Gastrocnemius medialis (tissue), 4 donors: Measurements from ENCODE around the gene GRIK3. TPM values are rescaled to one million over a fixed set of nuclear protein-coding genes. Genes with fewer than 3 reads are reported as not detected.

Experiments used
- ATAC-seq, 2 donors: fragments of 150-250 bp; one replicate each; pipeline ENCODE4 v1.9.1; 2016
- DNase-seq, 2 donors: peaks; one replicate each; pipeline ENCODE4 v3.0.0-alpha.2; 2019
- H3K27ac ChIP-seq, 4 donors: fragments of 200-600 bp; sonication (generic); 1 replicate in 1 of 4; 2 replicates in 3 of 4; pipeline ENCODE4 v1.5.1; 2016 to 2018; ENCODE audit warnings: mild to moderate bottlenecking in 2 of 4, moderate library complexity in 1 of 4
- H3K27me3 ChIP-seq, 3 donors: fragments of 200-600 bp; sonication (generic) in 2 of 3; 1 replicate in 1 of 3; 2 replicates in 2 of 3; pipeline versions ENCODE4 v1.5.1 to v1.6.0; 2016 to 2019; ENCODE audit warnings: mild to moderate bottlenecking in 1 of 3, moderate library complexity in 1 of 3
- H3K36me3 ChIP-seq, 2 donors: fragments of 200-600 bp; sonication (generic) in 1 of 2; one replicate each; pipeline ENCODE4 v1.5.1; 2017 to 2018
- H3K4me1 ChIP-seq, 2 donors: fragments of 200-600 bp; sonication (generic) in 1 of 2; one replicate each; pipeline ENCODE4 v1.5.1; 2016 to 2017; ENCODE audit warnings: mild to moderate bottlenecking in 2 of 2
- H3K4me3 ChIP-seq, 4 donors: fragments of 200-600 bp; sonication (generic) in 3 of 4; 1 replicate in 1 of 4; 2 replicates in 3 of 4; pipeline ENCODE4 v1.5.1; 2016 to 2019; ENCODE audit warnings: mild to moderate bottlenecking in 2 of 4
- H3K9me3 ChIP-seq, 3 donors: fragments of 200-600 bp; sonication (generic) in 2 of 3; 1 replicate in 1 of 3; 2 replicates in 2 of 3; pipeline ENCODE4 v1.5.1; 2016 to 2019
- CTCF ChIP-seq, 5 experiments: fragments of 450-650 bp in 3 of 5; fragments of 200-600 bp in 2 of 5; sonication (generic) in 2 of 5; IDR thresholded peaks in 4 of 5; conservative IDR thresholded peaks in 1 of 5; 1 replicate in 4 of 5; 2 replicates in 1 of 5; pipeline ENCODE4 v1.5.1; 2016 to 2019; ENCODE audit warnings: antibody characterized with exemption in 5 of 5, mild to moderate bottlenecking in 3 of 5, moderate library complexity in 3 of 5
- POLR2A ChIP-seq, 2 donors: fragments of 450-650 bp; IDR thresholded peaks; one replicate each; pipeline ENCODE4 v1.6.1; 2017; ENCODE audit warnings: antibody characterized with exemption in 2 of 2, mild to moderate bottlenecking in 2 of 2, moderate library complexity in 2 of 2
- in situ Hi-C, 4 donors: fragments of 200-750 bp; cut with MboI; loops; one replicate each; pipeline versions ENCODE4 v1.15.0 to v1.8.0; 2017; ENCODE audit warnings: low sequenced_read_pairs in 4 of 4
- intact Hi-C: fragments of 100-400 bp; cut with DNase I; formaldehyde crosslinking; loops from one replicate; pipeline ENCODE4 v1.15.1; 2023; ENCODE audit warnings: low total_unique reads
- total RNA-seq, 4 donors: library from RNA; depleted of rRNA; stranded (reverse); fragments of >200 nt; gene quantifications; one replicate each; pipeline versions ENCODE4 v1.1.0 to v1.2.3, GENCODE V29; 2016

Gene GRIK3
- total RNA-seq, 4 donors from 2014 or later: 0.13 to 0.22 (median 0.13) TPM; not detected in 1

- DNase-seq (no peak), ATAC-seq (no peak)
- TF ChIP-seq CTCF (IDR thresholded peaks at IDR 0.05 in 4 of 5, conservative IDR thresholded peaks at IDR 0.05 in 1 of 5) (no peak), POLR2A (IDR thresholded peaks at IDR 0.05) (no peak)
- Histone ChIP-seq H3K36me3 (no peaks in the 10 kb centered on the region), H3K9me3 (no peaks in the 10 kb centered on the region), H3K27me3 (peaks cover 0 to 4% (median 3%) of the 10 kb centered on the region in 3 donors), H3K4me3 (no peak overlapping the region), H3K27ac (no peak overlapping the region), H3K4me1 (no peaks in the 10 kb centered on the region)
- intact Hi-C loops (no loop called here), in situ Hi-C loops (no loop called here)
Measured at GRCh38 chr1:36950604-36951291, 83.6 kb downstream of the GRIK3 start.

GRCh38 chr1:36948606-36949005 is 85.7 kb downstream of the GRIK3 start:
- peaks cover 0 to 3% (median under 1%) of the 10 kb centered on the region in 3 donors for H3K27me3 ChIP-seq
- DNase-seq (no peak), ATAC-seq (no peak)
- intact Hi-C loops: no loop called here
- no peak overlapping the region for H3K27ac ChIP-seq
- no peaks in the 10 kb centered on the region for H3K4me1 ChIP-seq
- no peaks in the 10 kb centered on the region for H3K9me3 ChIP-seq
- H3K36me3 ChIP-seq: no peaks in the 10 kb centered on the region
- TF ChIP-seq POLR2A (IDR thresholded peaks at IDR 0.05) (no peak), CTCF (IDR thresholded peaks at IDR 0.05 in 4 of 5, conservative IDR thresholded peaks at IDR 0.05 in 1 of 5) (no peak)
- in situ Hi-C loops: no loop called here
- no peak overlapping the region for H3K4me3 ChIP-seq

GRCh38 chr1:36948147-36948546 is 86.2 kb downstream of the GRIK3 start:
- in situ Hi-C loops: no loop called here
- intact Hi-C loops: no loop called here
- H3K27ac ChIP-seq: no peak overlapping the region
- H3K27me3 ChIP-seq: peaks cover 0 to 3% (median 0%) of the 10 kb centered on the region in 3 donors
- H3K4me1 ChIP-seq: no peaks in the 10 kb centered on the region
- TF ChIP-seq CTCF (IDR thresholded peaks at IDR 0.05 in 4 of 5, conservative IDR thresholded peaks at IDR 0.05 in 1 of 5) (no peak), POLR2A (IDR thresholded peaks at IDR 0.05) (no peak)
- no peak for DNase-seq
- no peak for ATAC-seq
- H3K9me3 ChIP-seq: no peaks in the 10 kb centered on the region
- H3K36me3 ChIP-seq: no peaks in the 10 kb centered on the region
- H3K4me3 ChIP-seq: no peak overlapping the region

GRCh38 chr1:36947384-36947783 is 86.9 kb downstream of the GRIK3 start:
- Histone ChIP-seq H3K4me1 (no peaks in the 10 kb centered on the region), H3K9me3 (no peaks in the 10 kb centered on the region), H3K27me3 (peaks cover 0 to 3% (median 0%) of the 10 kb centered on the region in 3 donors), H3K36me3 (no peaks in the 10 kb centered on the region), H3K27ac (no peak overlapping the region), H3K4me3 (no peak overlapping the region)
- no peak for TF ChIP-seq CTCF (IDR thresholded peaks at IDR 0.05 in 4 of 5, conservative IDR thresholded peaks at IDR 0.05 in 1 of 5)
- in situ Hi-C loops: no loop called here
- intact Hi-C loops: no loop called here
- DNase-seq (no peak), ATAC-seq (no peak)

- Histone ChIP-seq H3K9me3 (no peaks in the 10 kb centered on the region), H3K4me3 (no peak overlapping the region), H3K36me3 (no peaks in the 10 kb centered on the region), H3K27ac (no peak overlapping the region), H3K27me3 (peaks cover 0 to 4% (median 0%) of the 10 kb centered on the region in 3 donors), H3K4me1 (no peaks in the 10 kb centered on the region)
- DNase-seq: no peak
- in situ Hi-C loops: no loop called here
- intact Hi-C loops: no loop called here
- ATAC-seq: no peak
- TF ChIP-seq CTCF (IDR thresholded peaks at IDR 0.05 in 4 of 5, conservative IDR thresholded peaks at IDR 0.05 in 1 of 5): no peak
- TF ChIP-seq POLR2A (IDR thresholded peaks at IDR 0.05): no peak
Measured at GRCh38 chr1:36944883-36945282, 89.4 kb downstream of the GRIK3 start.
